B cell (primary cell): ENCODE results near the gene WASF3. TPM values are rescaled to one million over a fixed set of nuclear protein-coding genes. Genes with fewer than 3 reads are reported as not detected.

Source experiments
- ATAC-seq: fragments of 200-7000 bp; cut with Tn5 transposase; one replicate; pipeline ENCODE4 v1.10.0; 2021; ENCODE audit warnings: low read depth, mild to moderate bottlenecking, moderate number of reproducible peaks, moderate library complexity
- CTCF ChIA-PET: fragments of 350-600 bp; sonication (Branson Sonifier 250); formaldehyde crosslinking; loops from one replicate; lab custom pipeline; 2021; ENCODE audit warnings: antibody characterized with exemption, inconsistent platforms; lab: Charles Lee
- POLR2A ChIA-PET: fragments of 350-600 bp; sonication (Branson Sonifier 250); formaldehyde crosslinking; loops from one replicate; lab custom pipeline; 2021; ENCODE audit warnings: antibody characterized with exemption; lab: Charles Lee
- DNase-seq: peaks from one replicate; pipeline ENCODE4 v3.0.0; 2013
- H2AFZ ChIP-seq: 2 replicates; pipeline ENCODE4 v1.6.1; 2012; ENCODE audit warnings: mild to moderate bottlenecking, low read depth, low read length; ENCODE audit not compliant: insufficient read depth, poor library complexity, severe bottlenecking
- H3K27ac ChIP-seq, 2 donors: 1 replicate in 1 of 2; 2 replicates in 1 of 2; pipeline ENCODE4 v1.5.1; 2012 to 2013; ENCODE audit warnings: low read length in 2 of 2, mild to moderate bottlenecking in 2 of 2, moderate library complexity in 1 of 2
- H3K27me3 ChIP-seq, 4 experiments: fragments of 200-600 bp in 1 of 4; sonication (generic) in 1 of 4; replicated peaks in 1 of 4; 1 replicate in 2 of 4; 2 replicates in 2 of 4; pipeline versions ENCODE4 v1.6.1 to v1.7.0; 2013 to 2016; ENCODE audit warnings: low read length in 3 of 4, mild to moderate bottlenecking in 2 of 4, mixed read lengths in 1 of 4, moderate library complexity in 1 of 4; ENCODE audit not compliant: insufficient read depth in 4 of 4, control insufficient read depth in 3 of 4; ENCODE audit errors: control extremely low read depth in 1 of 4
- H3K36me3 ChIP-seq, 2 experiments: replicated peaks in 1 of 2; 1 replicate in 1 of 2; 2 replicates in 1 of 2; pipeline versions ENCODE4 v1.6.1 to v1.7.1; 2013; ENCODE audit warnings: low read length in 1 of 2; ENCODE audit not compliant: insufficient read depth in 2 of 2, control insufficient read depth in 1 of 2; ENCODE audit errors: control extremely low read depth in 1 of 2, extremely low read depth in 1 of 2
- H3K4me1 ChIP-seq, 2 donors: fragments of 200-600 bp in 1 of 2; sonication (generic) in 1 of 2; 1 replicate in 1 of 2; 2 replicates in 1 of 2; pipeline versions ENCODE4 v1.5.1 to v1.6.1; 2013 to 2017; ENCODE audit warnings: low read length in 2 of 2; ENCODE audit not compliant: control insufficient read depth in 2 of 2, insufficient read depth in 2 of 2
- H3K4me2 ChIP-seq: replicated peaks from 2 replicates; pipeline ENCODE3; 2012; ENCODE audit warnings: mild to moderate bottlenecking, low read depth, low read length; ENCODE audit not compliant: poor library complexity, severe bottlenecking
- H3K4me3 ChIP-seq, 5 experiments: fragments of 200-600 bp in 1 of 5; sonication (generic) in 1 of 5; 1 replicate in 3 of 5; 2 replicates in 2 of 5; pipeline versions ENCODE4 v1.5.1 to v1.7.0; 2011 to 2016; ENCODE audit warnings: low read length in 4 of 5, mild to moderate bottlenecking in 4 of 5, low read depth in 2 of 5, control low read depth in 1 of 5, moderate library complexity in 1 of 5; ENCODE audit not compliant: insufficient read depth in 1 of 5; ENCODE audit errors: control extremely low read depth in 1 of 5, extremely low read depth in 1 of 5
- H3K79me2 ChIP-seq: fragments of 200-600 bp; sonication (generic); one replicate; pipeline ENCODE4 v1.6.0; 2016; ENCODE audit warnings: low read length; ENCODE audit not compliant: control insufficient read depth, insufficient read depth
- H3K9ac ChIP-seq: fragments of 200-600 bp; sonication (generic); 2 replicates; pipeline ENCODE4 v1.6.1; 2017; ENCODE audit warnings: mild to moderate bottlenecking, low read length, moderate library complexity
- H3K9me3 ChIP-seq, 3 donors: one replicate each; pipeline versions ENCODE4 v1.6.1 to v1.7.1; 2013; ENCODE audit warnings: low read length in 2 of 3; ENCODE audit not compliant: control insufficient read depth in 2 of 3, insufficient read depth in 1 of 3; ENCODE audit errors: control extremely low read depth in 1 of 3
- H4K20me1 ChIP-seq: 2 replicates; pipeline ENCODE4 v1.6.0; 2012; ENCODE audit warnings: mild to moderate bottlenecking, low read length; ENCODE audit not compliant: insufficient read depth, control insufficient read depth, poor library complexity, severe bottlenecking
- H3K27ac Mint-ChIP-seq: one replicate; pipeline ENCODE4 v1.8.0; 2021; ENCODE audit warnings: mixed read lengths
- H3K27me3 Mint-ChIP-seq: one replicate; pipeline ENCODE4 v1.8.0; 2021; ENCODE audit warnings: mixed read lengths
- H3K4me1 Mint-ChIP-seq: one replicate; pipeline ENCODE4 v1.8.0; 2021; ENCODE audit warnings: mixed read lengths
- H3K4me3 Mint-ChIP-seq: one replicate; pipeline ENCODE4 v1.8.0; 2021; ENCODE audit warnings: mixed read lengths
- H3K9me3 Mint-ChIP-seq: one replicate; pipeline ENCODE4 v1.8.0; 2022; ENCODE audit warnings: mixed read lengths; ENCODE audit not compliant: insufficient read depth
- CTCF ChIP-seq: fragments of 200-600 bp; IDR thresholded peaks from one replicate; pipeline ENCODE4 v1.8.0; 2022; ENCODE audit warnings: antibody characterized with exemption, mild to moderate bottlenecking
- EZH2 ChIP-seq: IDR thresholded peaks from 2 replicates; pipeline ENCODE4 v1.6.1; 2012; ENCODE audit warnings: borderline replicate concordance, low read depth, mild to moderate bottlenecking, moderate library complexity, low read length; ENCODE audit not compliant: insufficient read depth, poor library complexity, severe bottlenecking
- WGBS: methylation state at CpG from one replicate; pipeline ENCODE4 v1.1.5; 2013; ENCODE audit warnings: missing lambda C conversion rate; ENCODE audit not compliant: insufficient coverage; 5-methylcytosine and 5-hydroxymethylcytosine counted together
- intact Hi-C: fragments of 100-400 bp; cut with micrococcal nuclease; formaldehyde crosslinking; loops from one replicate; pipeline ENCODE4 v1.10.0; 2022
- polyA plus RNA-seq: library from polyadenylated mRNA; depleted of rRNA; stranded (reverse); fragments of >200 nt; gene quantifications from 2 replicates; pipeline ENCODE4 v1.2.3, GENCODE V29; 2012
- total RNA-seq, 2 donors: library from RNA; stranded (reverse); fragments of 120-200 nt in 1 of 2; gene quantifications; 1 replicate in 1 of 2; 2 replicates in 1 of 2; pipeline versions ENCODE4 v1.2.3 to v1.2.4, GENCODE V29; 2013 to 2022

The WASF3 gene
- total and polyA plus RNA-seq, 2 donors (not counting 1 experiment from before 2014, with no cell fraction given), result 0.18 to 0.89 TPM

- intact Hi-C loops, result no loop called here
- no peaks in the 10 kb centered on the region for H3K79me2 ChIP-seq
- Mint-ChIP-seq H3K4me3 (no peak overlapping the region), H3K9me3 (no peaks in the 10 kb centered on the region), H3K4me1 (peaks cover 4% of the 10 kb centered on the region), H3K27me3 (peaks cover 6% of the 10 kb centered on the region), H3K27ac (no peak overlapping the region)
- ChIA-PET POLR2A (no interaction called here), CTCF (no interaction called here)
- no peak overlapping the region for H2AFZ ChIP-seq
- no peak for TF ChIP-seq EZH2
- no peak for TF ChIP-seq CTCF
- peak; percentile 8 for DNase-seq
- H4K20me1 ChIP-seq, result no peaks in the 10 kb centered on the region
- H3K9me3 ChIP-seq, result peaks cover 1 to 5% (median 4%) of the 10 kb centered on the region in 3 donors
- H3K4me2 ChIP-seq, result no peak overlapping the region
- no peaks in the 10 kb centered on the region for H3K36me3 ChIP-seq
- H3K9ac ChIP-seq, result no peak overlapping the region
- peaks cover 0 to 3% of the 10 kb centered on the region in 2 donors for H3K4me1 ChIP-seq
- H3K27me3 ChIP-seq, result peaks cover 0 to 2% (median 0%) of the 10 kb centered on the region in 4 experiments
- WGBS, result no CpG with 5 or more reads among the region's 2 CpGs
- no peak overlapping the region for H3K4me3 ChIP-seq
- no peak for ATAC-seq
- no peak overlapping the region for H3K27ac ChIP-seq
Measured at GRCh38 chr13:26601669-26602068, 44.2 kb downstream of the WASF3 start.

DNA sequence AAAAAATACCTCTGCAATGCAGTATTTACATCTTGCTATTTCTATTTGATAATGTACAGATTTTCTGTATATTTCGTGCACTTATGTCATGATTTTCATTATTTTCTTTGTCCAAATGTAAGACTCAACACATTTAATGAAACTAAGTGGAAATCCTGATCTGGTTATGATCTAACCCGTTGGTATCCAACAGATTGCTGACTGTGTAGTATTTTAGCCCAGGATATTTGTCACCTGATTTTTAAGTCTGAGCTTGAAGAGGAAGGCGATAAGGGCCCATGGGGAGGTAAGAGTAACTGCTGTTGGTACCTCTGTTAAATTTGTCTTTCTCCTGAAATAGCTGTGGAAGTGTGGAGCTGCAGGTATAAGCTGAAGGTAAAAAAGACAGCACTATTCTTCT, 45.3 kb downstream of the WASF3 start:
- ChIA-PET POLR2A (no interaction called here), CTCF (no interaction called here)
- Histone ChIP-seq H3K79me2 (no peaks in the 10 kb centered on the region), H3K36me3 (no peaks in the 10 kb centered on the region), H3K9me3 (no peaks in the 10 kb centered on the region), H2AFZ (no peak overlapping the region), H3K27me3 (peaks cover 0 to 2% (median 0%) of the 10 kb centered on the region in 4 experiments), H3K9ac (no peak overlapping the region), H3K4me2 (no peak overlapping the region), H4K20me1 (no peaks in the 10 kb centered on the region), H3K27ac (no peak overlapping the region), H3K4me1 (peaks cover 0 to 3% of the 10 kb centered on the region in 2 donors), H3K4me3 (no peak overlapping the region)
- Mint-ChIP-seq H3K4me3 (no peak overlapping the region), H3K27ac (no peak overlapping the region), H3K9me3 (no peaks in the 10 kb centered on the region), H3K27me3 (peaks cover 6% of the 10 kb centered on the region), H3K4me1 (peaks cover 4% of the 10 kb centered on the region)
- WGBS, result 64% methylated on average over 2 of the region's 3 CpGs
- no peak for TF ChIP-seq CTCF
- TF ChIP-seq EZH2, result no peak
- DNase-seq (no peak), ATAC-seq (no peak)
- intact Hi-C loops, result no loop called here
